IMR-90 (cell line): ENCODE data around the gene SEZ6L2.

Experiments
- BHLHE40 ChIP-seq: fragments of 150-350 bp; IDR thresholded peaks from 2 replicates; pipeline ENCODE4 v1.6.1; 2016; ENCODE audit warnings: mild to moderate bottlenecking, low read depth, low read length
- CEBPB ChIP-seq: IDR thresholded peaks from 2 replicates; pipeline ENCODE4 v1.6.1; 2012; ENCODE audit warnings: low read depth, low read length, improper control_type of control experiment
- MAFK ChIP-seq: IDR thresholded peaks from 2 replicates; pipeline ENCODE4 v1.6.1; 2012; ENCODE audit warnings: low read depth, low read length, improper control_type of control experiment
- MAZ ChIP-seq: IDR thresholded peaks from 2 replicates; pipeline ENCODE4 v1.6.1; 2012; ENCODE audit warnings: low read depth, mild to moderate bottlenecking, low read length, improper control_type of control experiment, moderate library complexity, borderline replicate concordance
- MXI1 ChIP-seq: IDR thresholded peaks from 2 replicates; pipeline ENCODE4 v1.6.1; 2012; ENCODE audit warnings: low read depth, mild to moderate bottlenecking, low read length, moderate library complexity, borderline replicate concordance
- POLR2A ChIP-seq: IDR thresholded peaks from 2 replicates; pipeline ENCODE4 v1.6.1; 2012; ENCODE audit warnings: mild to moderate bottlenecking, low read depth, low read length
- RAD21 ChIP-seq: IDR thresholded peaks from 2 replicates; pipeline ENCODE4 v1.6.1; 2012; ENCODE audit warnings: low read length, improper control_type of control experiment
- RCOR1 ChIP-seq: IDR thresholded peaks from 2 replicates; pipeline ENCODE4 v1.6.1; 2012; ENCODE audit warnings: mild to moderate bottlenecking, low read length, improper control_type of control experiment; ENCODE audit not compliant: insufficient replicate concordance
- RFX5 ChIP-seq: IDR thresholded peaks from 2 replicates; pipeline ENCODE4 v1.8.0; 2012; ENCODE audit warnings: low read depth, mild to moderate bottlenecking, low read length, moderate library complexity
- SMC3 ChIP-seq: fragments of 150-350 bp; IDR thresholded peaks from 2 replicates; pipeline ENCODE4 v1.6.1; 2016; ENCODE audit warnings: low read depth, mild to moderate bottlenecking, antibody characterized with exemption, low read length, moderate library complexity
- TF ChIP-seq, protein P1 (sequence below): conservative IDR thresholded peaks from 2 replicates; pipeline ENCODE4 v1.5.1; 2012; ENCODE audit warnings: mild to moderate bottlenecking, low read depth, low read length, improper control_type of control experiment
- TF ChIP-seq, protein P2 (sequence below): fragments of 150-350 bp; IDR thresholded peaks from 2 replicates; pipeline ENCODE4 v1.6.1; 2017; ENCODE audit warnings: mild to moderate bottlenecking, antibody characterized with exemption, low read length, low read depth

- TF ChIP-seq POLR2A (no peak), CEBPB (no peak), MXI1 (no peak), SMC3 (no peak), MAZ (no peak), BHLHE40 (no peak), RFX5 (no peak), RAD21 (no peak), RCOR1 (no peak), MAFK (no peak)
- TF ChIP-seq, protein P1, sequence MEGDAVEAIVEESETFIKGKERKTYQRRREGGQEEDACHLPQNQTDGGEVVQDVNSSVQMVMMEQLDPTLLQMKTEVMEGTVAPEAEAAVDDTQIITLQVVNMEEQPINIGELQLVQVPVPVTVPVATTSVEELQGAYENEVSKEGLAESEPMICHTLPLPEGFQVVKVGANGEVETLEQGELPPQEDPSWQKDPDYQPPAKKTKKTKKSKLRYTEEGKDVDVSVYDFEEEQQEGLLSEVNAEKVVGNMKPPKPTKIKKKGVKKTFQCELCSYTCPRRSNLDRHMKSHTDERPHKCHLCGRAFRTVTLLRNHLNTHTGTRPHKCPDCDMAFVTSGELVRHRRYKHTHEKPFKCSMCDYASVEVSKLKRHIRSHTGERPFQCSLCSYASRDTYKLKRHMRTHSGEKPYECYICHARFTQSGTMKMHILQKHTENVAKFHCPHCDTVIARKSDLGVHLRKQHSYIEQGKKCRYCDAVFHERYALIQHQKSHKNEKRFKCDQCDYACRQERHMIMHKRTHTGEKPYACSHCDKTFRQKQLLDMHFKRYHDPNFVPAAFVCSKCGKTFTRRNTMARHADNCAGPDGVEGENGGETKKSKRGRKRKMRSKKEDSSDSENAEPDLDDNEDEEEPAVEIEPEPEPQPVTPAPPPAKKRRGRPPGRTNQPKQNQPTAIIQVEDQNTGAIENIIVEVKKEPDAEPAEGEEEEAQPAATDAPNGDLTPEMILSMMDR, result no peak
- TF ChIP-seq, protein P2, sequence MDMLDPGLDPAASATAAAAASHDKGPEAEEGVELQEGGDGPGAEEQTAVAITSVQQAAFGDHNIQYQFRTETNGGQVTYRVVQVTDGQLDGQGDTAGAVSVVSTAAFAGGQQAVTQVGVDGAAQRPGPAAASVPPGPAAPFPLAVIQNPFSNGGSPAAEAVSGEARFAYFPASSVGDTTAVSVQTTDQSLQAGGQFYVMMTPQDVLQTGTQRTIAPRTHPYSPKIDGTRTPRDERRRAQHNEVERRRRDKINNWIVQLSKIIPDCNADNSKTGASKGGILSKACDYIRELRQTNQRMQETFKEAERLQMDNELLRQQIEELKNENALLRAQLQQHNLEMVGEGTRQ, result no peak
These were observed 12.7 kb upstream of the SEZ6L2 start for GRCh38 chr16:29912087-29912486.
